Breast epithelium (tissue), 3 donors: ENCODE data around the gene MERTK.

Source experiments
- POLR2AphosphoS5 ChIP-seq, 3 donors: sonication (generic); formaldehyde crosslinking; IDR thresholded peaks; one replicate each; pipeline ENCODE4 v1.6.1; 2017; ENCODE audit warnings: antibody characterized with exemption in 3 of 3
- TF ChIP-seq, protein P1 (sequence below), 3 donors: fragments of 450-650 bp; IDR thresholded peaks; one replicate each; pipeline ENCODE4 v1.5.1; 2016 to 2017; ENCODE audit warnings: antibody characterized with exemption in 3 of 3, mild to moderate bottlenecking in 3 of 3, moderate library complexity in 3 of 3

DNA sequence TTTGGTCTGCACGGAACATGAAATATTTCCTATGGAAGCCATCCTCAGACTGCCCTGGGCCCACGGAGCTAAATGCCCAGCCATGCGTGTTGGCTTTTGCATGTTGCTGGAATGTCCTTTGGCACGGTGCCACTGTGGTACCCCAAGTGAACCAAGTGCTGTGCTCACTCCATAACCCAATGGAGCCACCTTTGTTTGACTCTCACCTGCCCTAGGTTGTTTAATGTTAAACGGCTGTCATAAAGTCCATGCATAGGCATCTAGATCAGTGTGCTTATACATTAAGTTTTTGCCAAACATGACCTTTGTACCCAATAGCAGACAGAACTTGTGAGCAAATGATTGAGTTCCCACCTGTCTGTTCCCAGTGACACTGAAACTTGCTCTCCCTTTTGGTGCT lies 96.7 kb downstream of the MERTK start:
- TF ChIP-seq, protein P1, sequence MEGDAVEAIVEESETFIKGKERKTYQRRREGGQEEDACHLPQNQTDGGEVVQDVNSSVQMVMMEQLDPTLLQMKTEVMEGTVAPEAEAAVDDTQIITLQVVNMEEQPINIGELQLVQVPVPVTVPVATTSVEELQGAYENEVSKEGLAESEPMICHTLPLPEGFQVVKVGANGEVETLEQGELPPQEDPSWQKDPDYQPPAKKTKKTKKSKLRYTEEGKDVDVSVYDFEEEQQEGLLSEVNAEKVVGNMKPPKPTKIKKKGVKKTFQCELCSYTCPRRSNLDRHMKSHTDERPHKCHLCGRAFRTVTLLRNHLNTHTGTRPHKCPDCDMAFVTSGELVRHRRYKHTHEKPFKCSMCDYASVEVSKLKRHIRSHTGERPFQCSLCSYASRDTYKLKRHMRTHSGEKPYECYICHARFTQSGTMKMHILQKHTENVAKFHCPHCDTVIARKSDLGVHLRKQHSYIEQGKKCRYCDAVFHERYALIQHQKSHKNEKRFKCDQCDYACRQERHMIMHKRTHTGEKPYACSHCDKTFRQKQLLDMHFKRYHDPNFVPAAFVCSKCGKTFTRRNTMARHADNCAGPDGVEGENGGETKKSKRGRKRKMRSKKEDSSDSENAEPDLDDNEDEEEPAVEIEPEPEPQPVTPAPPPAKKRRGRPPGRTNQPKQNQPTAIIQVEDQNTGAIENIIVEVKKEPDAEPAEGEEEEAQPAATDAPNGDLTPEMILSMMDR (IDR thresholded peaks at IDR 0.05): no peak
- TF ChIP-seq POLR2AphosphoS5 (IDR thresholded peaks at IDR 0.05): no peak
